Cardiac fibroblast (primary cell): ENCODE measurements around the gene POU2F2.

Source experiments
- DNase-seq, 2 donors: peaks; one replicate each; pipeline versions ENCODE4 v3.0.0 to v3.0.0-alpha.2; 2010; ENCODE audit warnings: low read depth in 2 of 2
- H3K4me3 ChIP-seq, 2 donors: replicated peaks in 1 of 2; 1 replicate in 1 of 2; 2 replicates in 1 of 2; pipeline ENCODE4 v1.5.1; 2011; ENCODE audit warnings: low read depth in 2 of 2, low read length in 2 of 2, mild to moderate bottlenecking in 2 of 2, moderate library complexity in 1 of 2
- TF ChIP-seq, protein P1 (sequence below): IDR thresholded peaks from one replicate; pipeline ENCODE4 v1.5.1; 2011; ENCODE audit warnings: low read depth, mild to moderate bottlenecking, low read length, inconsistent platforms

Gene POU2F2

GRCh38 chr19:42081584-42082203, 50.6 kb downstream of the POU2F2 start:
- DNase-seq: peak; percentile 60 to 64
- H3K4me3 ChIP-seq: no peak overlapping the region
- TF ChIP-seq, protein P1, sequence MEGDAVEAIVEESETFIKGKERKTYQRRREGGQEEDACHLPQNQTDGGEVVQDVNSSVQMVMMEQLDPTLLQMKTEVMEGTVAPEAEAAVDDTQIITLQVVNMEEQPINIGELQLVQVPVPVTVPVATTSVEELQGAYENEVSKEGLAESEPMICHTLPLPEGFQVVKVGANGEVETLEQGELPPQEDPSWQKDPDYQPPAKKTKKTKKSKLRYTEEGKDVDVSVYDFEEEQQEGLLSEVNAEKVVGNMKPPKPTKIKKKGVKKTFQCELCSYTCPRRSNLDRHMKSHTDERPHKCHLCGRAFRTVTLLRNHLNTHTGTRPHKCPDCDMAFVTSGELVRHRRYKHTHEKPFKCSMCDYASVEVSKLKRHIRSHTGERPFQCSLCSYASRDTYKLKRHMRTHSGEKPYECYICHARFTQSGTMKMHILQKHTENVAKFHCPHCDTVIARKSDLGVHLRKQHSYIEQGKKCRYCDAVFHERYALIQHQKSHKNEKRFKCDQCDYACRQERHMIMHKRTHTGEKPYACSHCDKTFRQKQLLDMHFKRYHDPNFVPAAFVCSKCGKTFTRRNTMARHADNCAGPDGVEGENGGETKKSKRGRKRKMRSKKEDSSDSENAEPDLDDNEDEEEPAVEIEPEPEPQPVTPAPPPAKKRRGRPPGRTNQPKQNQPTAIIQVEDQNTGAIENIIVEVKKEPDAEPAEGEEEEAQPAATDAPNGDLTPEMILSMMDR: peak; percentile 66

DNA sequence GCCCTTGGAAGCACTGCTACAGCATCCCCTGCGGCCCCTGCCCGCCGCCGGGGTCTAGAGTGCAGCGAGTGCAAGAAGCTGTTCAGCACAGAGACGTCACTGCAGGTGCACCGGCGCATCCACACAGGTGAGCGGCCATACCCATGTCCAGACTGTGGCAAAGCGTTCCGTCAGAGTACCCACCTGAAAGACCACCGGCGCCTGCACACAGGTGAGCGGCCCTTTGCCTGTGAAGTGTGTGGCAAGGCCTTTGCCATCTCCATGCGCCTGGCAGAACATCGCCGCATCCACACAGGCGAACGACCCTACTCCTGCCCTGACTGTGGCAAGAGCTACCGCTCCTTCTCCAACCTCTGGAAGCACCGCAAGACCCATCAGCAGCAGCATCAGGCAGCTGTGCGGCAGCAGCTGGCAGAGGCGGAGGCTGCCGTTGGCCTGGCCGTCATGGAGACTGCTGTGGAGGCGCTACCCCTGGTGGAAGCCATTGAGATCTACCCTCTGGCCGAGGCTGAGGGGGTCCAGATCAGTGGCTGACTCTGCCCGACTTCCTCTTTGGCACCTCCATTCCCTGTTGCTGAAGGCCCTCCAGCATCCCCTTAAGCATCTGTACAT, 51.4 kb downstream of the POU2F2 start:
- no peak for DNase-seq
- H3K4me3 ChIP-seq: no peak overlapping the region
- TF ChIP-seq, protein P1: no peak

- TF ChIP-seq, protein P1: no peak
- no peak overlapping the region for H3K4me3 ChIP-seq
- no peak for DNase-seq
These were observed 52.1 kb downstream of the POU2F2 start for GRCh38 chr19:42079886-42080763.

DNA sequence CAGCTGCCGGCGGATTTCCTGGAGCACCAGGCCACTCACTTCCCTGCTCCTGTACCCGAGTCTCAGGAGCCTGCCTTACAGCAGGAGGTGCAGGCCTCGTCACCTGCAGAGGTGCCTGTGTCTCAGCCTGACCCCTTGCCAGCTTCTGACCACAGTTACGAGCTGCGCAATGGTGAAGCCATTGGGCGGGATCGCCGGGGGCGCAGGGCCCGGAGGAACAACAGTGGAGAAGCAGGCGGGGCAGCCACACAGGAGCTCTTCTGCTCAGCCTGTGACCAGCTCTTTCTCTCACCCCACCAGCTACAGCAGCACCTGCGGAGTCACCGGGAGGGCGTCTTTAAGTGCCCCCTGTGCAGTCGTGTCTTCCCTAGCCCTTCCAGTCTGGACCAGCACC, 53.0 kb downstream of the POU2F2 start:
- DNase-seq: no peak
- TF ChIP-seq, protein P1: no peak
- no peak overlapping the region for H3K4me3 ChIP-seq

DNA sequence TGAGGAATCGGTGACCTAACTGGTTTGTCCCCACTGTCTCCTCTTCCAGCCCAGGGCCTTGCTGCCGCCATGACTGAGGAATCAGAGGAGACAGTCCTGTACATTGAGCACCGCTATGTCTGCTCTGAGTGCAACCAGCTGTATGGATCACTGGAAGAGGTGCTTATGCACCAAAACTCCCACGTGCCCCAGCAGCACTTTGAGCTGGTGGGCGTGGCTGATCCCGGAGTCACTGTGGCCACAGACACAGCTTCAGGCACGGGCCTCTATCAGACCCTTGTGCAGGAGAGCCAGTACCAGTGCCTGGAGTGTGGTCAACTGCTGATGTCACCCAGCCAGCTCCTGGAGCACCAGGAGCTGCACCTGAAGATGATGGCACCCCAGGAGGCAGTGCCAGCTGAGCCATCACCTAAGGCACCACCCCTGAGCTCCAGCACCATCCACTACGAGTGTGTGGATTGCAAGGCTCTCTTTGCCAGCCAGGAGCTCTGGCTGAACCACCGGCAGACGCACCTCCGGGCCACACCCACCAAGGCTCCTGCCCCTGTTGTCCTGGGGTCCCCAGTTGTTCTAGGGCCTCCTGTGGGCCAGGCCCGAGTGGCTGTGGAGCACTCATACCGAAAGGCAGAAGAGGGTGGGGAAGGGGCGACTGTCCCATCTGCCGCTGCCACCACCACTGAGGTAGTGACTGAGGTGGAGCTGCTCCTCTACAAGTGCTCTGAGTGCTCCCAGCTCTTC, 53.5 kb downstream of the POU2F2 start:
- no peak for DNase-seq
- H3K4me3 ChIP-seq: no peak overlapping the region
- TF ChIP-seq, protein P1: no peak

GRCh38 chr19:42078058-42078457, 54.2 kb downstream of the POU2F2 start:
- peak overlapping the region in 1 of 2 donors; percentile 92 for H3K4me3 ChIP-seq
- TF ChIP-seq, protein P1: no peak
- no peak for DNase-seq
